H9 (cell line): ENCODE measurements around the gene CISD3. TPM values are rescaled to one million over a fixed set of nuclear protein-coding genes. Genes with fewer than 3 reads are reported as not detected.

ENCODE experiments used
- DNase-seq: peaks from one replicate; pipeline ENCODE4 v3.0.0-alpha.2; 2017
- H2AFZ ChIP-seq: one replicate; pipeline ENCODE4 v1.6.1; 2013; ENCODE audit warnings: mild to moderate bottlenecking, low read length, control low read depth, moderate library complexity
- H2AK5ac ChIP-seq: 2 replicates; pipeline ENCODE4 v1.6.1; 2013; ENCODE audit warnings: low read length, control low read depth, mixed read lengths; ENCODE audit not compliant: insufficient read length
- H2BK120ac ChIP-seq: one replicate; pipeline ENCODE4 v1.6.1; 2013; ENCODE audit warnings: low read depth, mild to moderate bottlenecking, low read length, control low read depth, inconsistent platforms; ENCODE audit not compliant: poor library complexity, severe bottlenecking
- H2BK12ac ChIP-seq: 2 replicates; pipeline ENCODE4 v1.6.1; 2013; ENCODE audit warnings: low read length, control low read depth, mixed read lengths, low read depth; ENCODE audit not compliant: insufficient read length
- H2BK15ac ChIP-seq: 2 replicates; pipeline ENCODE4 v1.6.1; 2013; ENCODE audit warnings: low read depth, low read length, control low read depth
- H2BK20ac ChIP-seq: one replicate; pipeline ENCODE4 v1.6.1; 2013; ENCODE audit warnings: low read depth, mild to moderate bottlenecking, low read length, control low read depth, inconsistent platforms; ENCODE audit not compliant: poor library complexity, severe bottlenecking
- H2BK5ac ChIP-seq: 2 replicates; pipeline ENCODE4 v1.6.1; 2013; ENCODE audit warnings: low read length, control low read depth, mixed read lengths; ENCODE audit not compliant: insufficient read length
- H3K14ac ChIP-seq: 2 replicates; pipeline ENCODE4 v1.6.1; 2013; ENCODE audit warnings: low read length, control low read depth; ENCODE audit not compliant: insufficient read depth
- H3K18ac ChIP-seq: 2 replicates; pipeline ENCODE4 v1.6.1; 2013; ENCODE audit warnings: low read depth, mild to moderate bottlenecking, mixed read lengths, low read length, control low read depth; ENCODE audit not compliant: insufficient read length
- H3K23ac ChIP-seq: 2 replicates; pipeline ENCODE4 v1.6.1; 2013; ENCODE audit warnings: low read length, control low read depth, mixed read lengths, low read depth; ENCODE audit not compliant: insufficient read length
- H3K23me2 ChIP-seq: 2 replicates; pipeline ENCODE4 v1.6.1; 2013; ENCODE audit warnings: low read depth, mild to moderate bottlenecking, mixed read lengths, low read length, control low read depth; ENCODE audit not compliant: insufficient read length, poor library complexity, severe bottlenecking
- H3K27ac ChIP-seq: 2 replicates; pipeline ENCODE4 v1.5.1; 2013; ENCODE audit warnings: low read length, control low read depth, mixed read lengths, low read depth; ENCODE audit not compliant: insufficient read length
- H3K27me3 ChIP-seq: 2 replicates; pipeline ENCODE4 v1.6.1; 2013; ENCODE audit warnings: low read length, control low read depth, inconsistent platforms; ENCODE audit not compliant: insufficient read depth
- H3K4ac ChIP-seq: 2 replicates; pipeline ENCODE4 v1.6.1; 2013; ENCODE audit warnings: low read depth, mild to moderate bottlenecking, control low read depth, inconsistent platforms, low read length, moderate library complexity
- H3K4me1 ChIP-seq: 2 replicates; pipeline ENCODE4 v1.6.1; 2013; ENCODE audit warnings: low read length, control low read depth, inconsistent platforms; ENCODE audit not compliant: insufficient read depth
- H3K4me2 ChIP-seq: 2 replicates; pipeline ENCODE4 v1.6.1; 2013; ENCODE audit warnings: low read length, control low read depth, mixed read lengths; ENCODE audit not compliant: insufficient read length, insufficient read depth
- H3K56ac ChIP-seq: 2 replicates; pipeline ENCODE4 v1.6.1; 2013; ENCODE audit warnings: low read depth, mild to moderate bottlenecking, mixed read lengths, low read length, control low read depth; ENCODE audit not compliant: insufficient read length
- H3K79me1 ChIP-seq: 2 replicates; pipeline ENCODE4 v1.6.1; 2013; ENCODE audit warnings: low read depth, mild to moderate bottlenecking, moderate library complexity, low read length, control low read depth, inconsistent platforms; ENCODE audit not compliant: insufficient read depth, poor library complexity, severe bottlenecking
- H3K79me2 ChIP-seq: 2 replicates; pipeline ENCODE4 v1.6.1; 2013; ENCODE audit warnings: low read length, control low read depth, inconsistent platforms; ENCODE audit not compliant: insufficient read depth
- H3K9ac ChIP-seq: 2 replicates; pipeline ENCODE4 v1.6.1; 2013; ENCODE audit warnings: low read length, control low read depth, mixed read lengths; ENCODE audit not compliant: insufficient read length; ENCODE audit errors: extremely low read depth
- H3K9me3 ChIP-seq: one replicate; pipeline ENCODE4 v1.6.1; 2013; ENCODE audit warnings: low read depth, low read length, inconsistent platforms; ENCODE audit not compliant: control insufficient read depth
- H3T11ph ChIP-seq: one replicate; pipeline ENCODE4 v1.6.1; 2013; ENCODE audit warnings: mild to moderate bottlenecking, low read length, control low read depth, inconsistent platforms
- H4K20me1 ChIP-seq: one replicate; pipeline ENCODE4 v1.6.1; 2013; ENCODE audit not compliant: control insufficient read depth, insufficient read length, insufficient read depth
- H4K5ac ChIP-seq: 2 replicates; pipeline ENCODE4 v1.6.1; 2013; ENCODE audit warnings: low read depth, mild to moderate bottlenecking, mixed read lengths, low read length, control low read depth; ENCODE audit not compliant: insufficient read length
- H4K8ac ChIP-seq: replicated peaks from 2 replicates; pipeline ENCODE4 v1.6.1; 2013; ENCODE audit warnings: low read length, control low read depth, mixed read lengths, low read depth; ENCODE audit not compliant: insufficient read length
- H4K91ac ChIP-seq: 2 replicates; pipeline ENCODE4 v1.6.1; 2013; ENCODE audit warnings: low read depth, mild to moderate bottlenecking, moderate library complexity, mixed read lengths, low read length, control low read depth; ENCODE audit not compliant: insufficient read length
- H3K27ac Mint-ChIP-seq, 3 experiments: 2 replicates in 2 of 3; 3 replicates in 1 of 3; pipeline ENCODE4 v1.8.0; 2020 to 2021; ENCODE audit warnings: mixed read lengths in 3 of 3, mild to moderate bottlenecking in 1 of 3, moderate library complexity in 1 of 3
- H3K27me3 Mint-ChIP-seq: 2 replicates; pipeline ENCODE4 v1.8.0; 2021; ENCODE audit warnings: low read depth, mild to moderate bottlenecking, moderate library complexity, mixed read lengths
- H3K36me3 Mint-ChIP-seq, 3 experiments: 2 replicates in 2 of 3; 3 replicates in 1 of 3; pipeline ENCODE4 v1.8.0; 2020 to 2021; ENCODE audit warnings: low read depth in 3 of 3, mixed read lengths in 3 of 3; ENCODE audit not compliant: insufficient read depth in 1 of 3
- H3K4me1 Mint-ChIP-seq, 2 experiments: 2 replicates each; pipeline ENCODE4 v1.8.0; 2020; ENCODE audit warnings: mixed read lengths in 2 of 2
- H3K4me3 Mint-ChIP-seq, 2 experiments: 2 replicates in 1 of 2; 3 replicates in 1 of 2; pipeline ENCODE4 v1.8.0; 2020 to 2021; ENCODE audit warnings: mild to moderate bottlenecking in 2 of 2, mixed read lengths in 2 of 2, moderate library complexity in 1 of 2
- H3K9me3 Mint-ChIP-seq, 2 experiments: 2 replicates in 1 of 2; 3 replicates in 1 of 2; pipeline ENCODE4 v1.8.0; 2020; ENCODE audit warnings: mild to moderate bottlenecking in 2 of 2, mixed read lengths in 2 of 2, moderate library complexity in 1 of 2
- WGBS: extraction: QIAGEN DNeasy Blood & Tissue Kit; methylation state at CpG from one replicate; pipeline ENCODE4 v1.1.7; 2013; ENCODE audit warnings: missing lambda C conversion rate, low lambda C conversion rate, mixed read lengths; ENCODE audit not compliant: insufficient read length; ENCODE audit errors: extremely low coverage; 5-methylcytosine and 5-hydroxymethylcytosine counted together
- total RNA-seq: library from RNA; stranded (reverse); gene quantifications from 2 replicates; pipeline ENCODE4 v1.2.1, GENCODE V29; 2021
- TF ChIP-seq, protein P1 (sequence below): fragments of 200-600 bp; sonication (generic); conservative IDR thresholded peaks from 3 replicates; pipeline ENCODE4 v1.8.0; 2021; ENCODE audit warnings: antibody characterized with exemption, mild to moderate bottlenecking

CISD3 gene
- total RNA-seq, 1 experiment from 2014 or later: 10.7 TPM

DNA sequence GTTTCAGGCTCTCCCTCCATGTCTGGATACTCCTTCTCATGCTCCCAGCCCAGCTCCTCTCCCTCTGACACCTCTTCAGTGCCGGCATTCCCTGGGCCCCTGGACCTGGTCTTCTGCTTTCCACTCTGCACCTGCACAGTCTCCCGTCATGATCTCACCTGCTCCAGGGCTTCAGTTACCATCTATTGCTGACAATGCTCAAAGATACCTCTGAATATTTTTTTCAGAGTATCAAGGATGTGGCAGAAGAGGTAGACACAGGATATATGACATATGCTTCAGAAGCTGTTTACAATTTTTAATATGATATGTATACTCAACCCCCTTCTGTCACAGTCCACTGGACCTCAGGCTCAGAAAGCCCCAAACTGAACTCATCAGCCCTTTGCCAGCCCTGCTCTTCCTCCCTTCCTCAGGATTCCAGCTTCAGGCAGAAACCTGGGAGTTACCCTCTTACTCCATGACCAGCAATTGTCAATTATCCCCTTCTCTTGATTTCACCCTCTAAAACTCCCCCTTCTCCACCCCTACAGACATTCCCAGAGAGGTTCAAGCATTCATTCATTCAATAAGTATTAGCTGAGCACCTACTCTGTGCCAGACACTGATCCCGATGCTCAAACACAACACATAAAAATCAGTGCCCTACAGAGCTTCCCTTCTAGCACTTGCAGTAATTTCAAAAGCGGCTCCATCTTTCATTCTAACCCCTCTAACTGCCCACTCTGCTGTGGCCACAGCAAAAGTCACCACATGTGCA, 32.9 kb upstream of the CISD3 start:
- no CpG with 5 or more reads among the region's 4 CpGs for WGBS
- TF ChIP-seq, protein P1, sequence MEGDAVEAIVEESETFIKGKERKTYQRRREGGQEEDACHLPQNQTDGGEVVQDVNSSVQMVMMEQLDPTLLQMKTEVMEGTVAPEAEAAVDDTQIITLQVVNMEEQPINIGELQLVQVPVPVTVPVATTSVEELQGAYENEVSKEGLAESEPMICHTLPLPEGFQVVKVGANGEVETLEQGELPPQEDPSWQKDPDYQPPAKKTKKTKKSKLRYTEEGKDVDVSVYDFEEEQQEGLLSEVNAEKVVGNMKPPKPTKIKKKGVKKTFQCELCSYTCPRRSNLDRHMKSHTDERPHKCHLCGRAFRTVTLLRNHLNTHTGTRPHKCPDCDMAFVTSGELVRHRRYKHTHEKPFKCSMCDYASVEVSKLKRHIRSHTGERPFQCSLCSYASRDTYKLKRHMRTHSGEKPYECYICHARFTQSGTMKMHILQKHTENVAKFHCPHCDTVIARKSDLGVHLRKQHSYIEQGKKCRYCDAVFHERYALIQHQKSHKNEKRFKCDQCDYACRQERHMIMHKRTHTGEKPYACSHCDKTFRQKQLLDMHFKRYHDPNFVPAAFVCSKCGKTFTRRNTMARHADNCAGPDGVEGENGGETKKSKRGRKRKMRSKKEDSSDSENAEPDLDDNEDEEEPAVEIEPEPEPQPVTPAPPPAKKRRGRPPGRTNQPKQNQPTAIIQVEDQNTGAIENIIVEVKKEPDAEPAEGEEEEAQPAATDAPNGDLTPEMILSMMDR: no peak
- H3K18ac ChIP-seq: no peak overlapping the region
- H2BK5ac ChIP-seq: no peak overlapping the region
- no peak overlapping the region for H2BK15ac ChIP-seq
- H3K36me3 Mint-ChIP-seq: no peaks in the 10 kb centered on the region
- H4K91ac ChIP-seq: no peak overlapping the region
- H3K27ac Mint-ChIP-seq: no peak overlapping the region
- H3K4ac ChIP-seq: no peak overlapping the region
- no peak for DNase-seq
- no peak overlapping the region for H3K27ac ChIP-seq
- H3K4me3 Mint-ChIP-seq: no peak overlapping the region
- H2BK12ac ChIP-seq: no peak overlapping the region
- H3K27me3 Mint-ChIP-seq: peaks cover 90% of the 10 kb centered on the region
- H2BK120ac ChIP-seq: no peak overlapping the region
- H3K27me3 ChIP-seq: peaks cover 40% of the 10 kb centered on the region
- H2AFZ ChIP-seq: no peak overlapping the region
- no peak overlapping the region for H3K9ac ChIP-seq
- H3K79me1 ChIP-seq: no peaks in the 10 kb centered on the region
- H3K4me1 ChIP-seq: no peaks in the 10 kb centered on the region
- no peak overlapping the region for H2BK20ac ChIP-seq
- H3K9me3 ChIP-seq: no peaks in the 10 kb centered on the region
- H3K23ac ChIP-seq: no peak overlapping the region
- no peaks in the 10 kb centered on the region for H4K20me1 ChIP-seq
- no peak overlapping the region for H2AK5ac ChIP-seq
- peaks cover 13 to 17% of the 10 kb centered on the region in 2 experiments for H3K4me1 Mint-ChIP-seq
- no peak overlapping the region for H4K8ac ChIP-seq
- H3K79me2 ChIP-seq: no peaks in the 10 kb centered on the region
- no peak overlapping the region for H3T11ph ChIP-seq
- H4K5ac ChIP-seq: no peak overlapping the region
- H3K9me3 Mint-ChIP-seq: peaks cover 0 to 3% of the 10 kb centered on the region in 2 experiments; a peak in 2 of 5 replicates
- H3K14ac ChIP-seq: no peak overlapping the region
- peaks cover under 1% of the 10 kb centered on the region for H3K23me2 ChIP-seq
- no peak overlapping the region for H3K4me2 ChIP-seq
- H3K56ac ChIP-seq: no peak overlapping the region
